GM18526 (cell line): ENCODE measurements around the gene OR2S2.

Source experiments
- POLR2A ChIP-seq: IDR thresholded peaks from 3 replicates; pipeline ENCODE4 v1.6.1; 2011; ENCODE audit not compliant: insufficient read length; ENCODE audit errors: extremely low read depth

OR2S2 gene

GRCh38 chr9:35907711-35908503, 50.0 kb downstream of the OR2S2 start:
- no peak for TF ChIP-seq POLR2A
